Measurements from ENCODE around the gene PRRG3.

- TF ChIP-seq MAX (IDR thresholded peaks at IDR 0.05; ENCODE audit: low read depth, low read length), result no peak
- TF ChIP-seq CTCF (IDR thresholded peaks at IDR 0.05; ENCODE audit: low read depth, low read length), result no peak
- TF ChIP-seq POLR2A (IDR thresholded peaks at IDR 0.05; ENCODE audit: extremely low read depth, insufficient read length), result no peak
- TF ChIP-seq MYC (IDR thresholded peaks at IDR 0.05; ENCODE audit: low read depth, low read length), result no peak
Observed at GRCh38 chrX:151736685-151737084, 41.4 kb downstream of the PRRG3 start.
